H9 (cell line): ENCODE results near the gene OVOL3. TPM values are rescaled to one million over a fixed set of nuclear protein-coding genes. Genes with fewer than 3 reads are reported as not detected.

Source experiments
- DNase-seq: peaks from one replicate; pipeline ENCODE4 v3.0.0-alpha.2; 2017
- H2AFZ ChIP-seq: one replicate; pipeline ENCODE4 v1.6.1; 2013; ENCODE audit warnings: mild to moderate bottlenecking, low read length, control low read depth, moderate library complexity
- H2AK5ac ChIP-seq: 2 replicates; pipeline ENCODE4 v1.6.1; 2013; ENCODE audit warnings: low read length, control low read depth, mixed read lengths; ENCODE audit not compliant: insufficient read length
- H2BK120ac ChIP-seq: one replicate; pipeline ENCODE4 v1.6.1; 2013; ENCODE audit warnings: low read depth, mild to moderate bottlenecking, low read length, control low read depth, inconsistent platforms; ENCODE audit not compliant: poor library complexity, severe bottlenecking
- H2BK12ac ChIP-seq: 2 replicates; pipeline ENCODE4 v1.6.1; 2013; ENCODE audit warnings: low read length, control low read depth, mixed read lengths, low read depth; ENCODE audit not compliant: insufficient read length
- H2BK15ac ChIP-seq: 2 replicates; pipeline ENCODE4 v1.6.1; 2013; ENCODE audit warnings: low read depth, low read length, control low read depth
- H2BK20ac ChIP-seq: one replicate; pipeline ENCODE4 v1.6.1; 2013; ENCODE audit warnings: low read depth, mild to moderate bottlenecking, low read length, control low read depth, inconsistent platforms; ENCODE audit not compliant: poor library complexity, severe bottlenecking
- H2BK5ac ChIP-seq: 2 replicates; pipeline ENCODE4 v1.6.1; 2013; ENCODE audit warnings: low read length, control low read depth, mixed read lengths; ENCODE audit not compliant: insufficient read length
- H3K14ac ChIP-seq: 2 replicates; pipeline ENCODE4 v1.6.1; 2013; ENCODE audit warnings: low read length, control low read depth; ENCODE audit not compliant: insufficient read depth
- H3K18ac ChIP-seq: 2 replicates; pipeline ENCODE4 v1.6.1; 2013; ENCODE audit warnings: low read depth, mild to moderate bottlenecking, mixed read lengths, low read length, control low read depth; ENCODE audit not compliant: insufficient read length
- H3K23ac ChIP-seq: 2 replicates; pipeline ENCODE4 v1.6.1; 2013; ENCODE audit warnings: low read length, control low read depth, mixed read lengths, low read depth; ENCODE audit not compliant: insufficient read length
- H3K23me2 ChIP-seq: 2 replicates; pipeline ENCODE4 v1.6.1; 2013; ENCODE audit warnings: low read depth, mild to moderate bottlenecking, mixed read lengths, low read length, control low read depth; ENCODE audit not compliant: insufficient read length, poor library complexity, severe bottlenecking
- H3K27ac ChIP-seq: 2 replicates; pipeline ENCODE4 v1.5.1; 2013; ENCODE audit warnings: low read length, control low read depth, mixed read lengths, low read depth; ENCODE audit not compliant: insufficient read length
- H3K27me3 ChIP-seq: 2 replicates; pipeline ENCODE4 v1.6.1; 2013; ENCODE audit warnings: low read length, control low read depth, inconsistent platforms; ENCODE audit not compliant: insufficient read depth
- H3K4ac ChIP-seq: 2 replicates; pipeline ENCODE4 v1.6.1; 2013; ENCODE audit warnings: low read depth, mild to moderate bottlenecking, control low read depth, inconsistent platforms, low read length, moderate library complexity
- H3K4me1 ChIP-seq: 2 replicates; pipeline ENCODE4 v1.6.1; 2013; ENCODE audit warnings: low read length, control low read depth, inconsistent platforms; ENCODE audit not compliant: insufficient read depth
- H3K4me2 ChIP-seq: 2 replicates; pipeline ENCODE4 v1.6.1; 2013; ENCODE audit warnings: low read length, control low read depth, mixed read lengths; ENCODE audit not compliant: insufficient read length, insufficient read depth
- H3K56ac ChIP-seq: 2 replicates; pipeline ENCODE4 v1.6.1; 2013; ENCODE audit warnings: low read depth, mild to moderate bottlenecking, mixed read lengths, low read length, control low read depth; ENCODE audit not compliant: insufficient read length
- H3K79me1 ChIP-seq: 2 replicates; pipeline ENCODE4 v1.6.1; 2013; ENCODE audit warnings: low read depth, mild to moderate bottlenecking, moderate library complexity, low read length, control low read depth, inconsistent platforms; ENCODE audit not compliant: insufficient read depth, poor library complexity, severe bottlenecking
- H3K79me2 ChIP-seq: 2 replicates; pipeline ENCODE4 v1.6.1; 2013; ENCODE audit warnings: low read length, control low read depth, inconsistent platforms; ENCODE audit not compliant: insufficient read depth
- H3K9ac ChIP-seq: 2 replicates; pipeline ENCODE4 v1.6.1; 2013; ENCODE audit warnings: low read length, control low read depth, mixed read lengths; ENCODE audit not compliant: insufficient read length; ENCODE audit errors: extremely low read depth
- H3K9me3 ChIP-seq: one replicate; pipeline ENCODE4 v1.6.1; 2013; ENCODE audit warnings: low read depth, low read length, inconsistent platforms; ENCODE audit not compliant: control insufficient read depth
- H3T11ph ChIP-seq: one replicate; pipeline ENCODE4 v1.6.1; 2013; ENCODE audit warnings: mild to moderate bottlenecking, low read length, control low read depth, inconsistent platforms
- H4K20me1 ChIP-seq: one replicate; pipeline ENCODE4 v1.6.1; 2013; ENCODE audit not compliant: control insufficient read depth, insufficient read length, insufficient read depth
- H4K5ac ChIP-seq: 2 replicates; pipeline ENCODE4 v1.6.1; 2013; ENCODE audit warnings: low read depth, mild to moderate bottlenecking, mixed read lengths, low read length, control low read depth; ENCODE audit not compliant: insufficient read length
- H4K8ac ChIP-seq: replicated peaks from 2 replicates; pipeline ENCODE4 v1.6.1; 2013; ENCODE audit warnings: low read length, control low read depth, mixed read lengths, low read depth; ENCODE audit not compliant: insufficient read length
- H4K91ac ChIP-seq: 2 replicates; pipeline ENCODE4 v1.6.1; 2013; ENCODE audit warnings: low read depth, mild to moderate bottlenecking, moderate library complexity, mixed read lengths, low read length, control low read depth; ENCODE audit not compliant: insufficient read length
- H3K27ac Mint-ChIP-seq, 3 experiments: 2 replicates in 2 of 3; 3 replicates in 1 of 3; pipeline ENCODE4 v1.8.0; 2020 to 2021; ENCODE audit warnings: mixed read lengths in 3 of 3, mild to moderate bottlenecking in 1 of 3, moderate library complexity in 1 of 3
- H3K27me3 Mint-ChIP-seq: 2 replicates; pipeline ENCODE4 v1.8.0; 2021; ENCODE audit warnings: low read depth, mild to moderate bottlenecking, moderate library complexity, mixed read lengths
- H3K36me3 Mint-ChIP-seq, 3 experiments: 2 replicates in 2 of 3; 3 replicates in 1 of 3; pipeline ENCODE4 v1.8.0; 2020 to 2021; ENCODE audit warnings: low read depth in 3 of 3, mixed read lengths in 3 of 3; ENCODE audit not compliant: insufficient read depth in 1 of 3
- H3K4me1 Mint-ChIP-seq, 2 experiments: 2 replicates each; pipeline ENCODE4 v1.8.0; 2020; ENCODE audit warnings: mixed read lengths in 2 of 2
- H3K4me3 Mint-ChIP-seq, 2 experiments: 2 replicates in 1 of 2; 3 replicates in 1 of 2; pipeline ENCODE4 v1.8.0; 2020 to 2021; ENCODE audit warnings: mild to moderate bottlenecking in 2 of 2, mixed read lengths in 2 of 2, moderate library complexity in 1 of 2
- H3K9me3 Mint-ChIP-seq, 2 experiments: 2 replicates in 1 of 2; 3 replicates in 1 of 2; pipeline ENCODE4 v1.8.0; 2020; ENCODE audit warnings: mild to moderate bottlenecking in 2 of 2, mixed read lengths in 2 of 2, moderate library complexity in 1 of 2
- CTCF ChIP-seq: fragments of 200-600 bp; sonication (generic); conservative IDR thresholded peaks from 3 replicates; pipeline ENCODE4 v1.8.0; 2021; ENCODE audit warnings: antibody characterized with exemption, mild to moderate bottlenecking
- WGBS: extraction: QIAGEN DNeasy Blood & Tissue Kit; methylation state at CpG from one replicate; pipeline ENCODE4 v1.1.7; 2013; ENCODE audit warnings: missing lambda C conversion rate, low lambda C conversion rate, mixed read lengths; ENCODE audit not compliant: insufficient read length; ENCODE audit errors: extremely low coverage; 5-methylcytosine and 5-hydroxymethylcytosine counted together
- total RNA-seq: library from RNA; stranded (reverse); gene quantifications from 2 replicates; pipeline ENCODE4 v1.2.1, GENCODE V29; 2021

OVOL3 gene
- total RNA-seq, 1 experiment from 2014 or later: not detected

- TF ChIP-seq CTCF: no peak
- Histone ChIP-seq H2BK12ac (no peak overlapping the region), H3K56ac (no peak overlapping the region), H3K27me3 (no peaks in the 10 kb centered on the region), H2BK120ac (no peak overlapping the region), H3K27ac (no peak overlapping the region), H3K79me2 (no peaks in the 10 kb centered on the region), H2BK5ac (no peak overlapping the region), H3K4ac (no peak overlapping the region), H3K79me1 (no peaks in the 10 kb centered on the region), H3K18ac (no peak overlapping the region), H2AFZ (no peak overlapping the region), H2BK15ac (no peak overlapping the region), H4K20me1 (no peaks in the 10 kb centered on the region), H3K23me2 (no peaks in the 10 kb centered on the region), H3K14ac (no peak overlapping the region), H4K91ac (no peak overlapping the region), H4K8ac (no peak overlapping the region), H2AK5ac (no peak overlapping the region), H3K9me3 (no peaks in the 10 kb centered on the region), H2BK20ac (no peak overlapping the region), H3K9ac (no peak overlapping the region), H4K5ac (no peak overlapping the region), H3K4me1 (no peaks in the 10 kb centered on the region), H3T11ph (no peak overlapping the region), H3K23ac (no peak overlapping the region), H3K4me2 (no peak overlapping the region)
- WGBS: no CpG with 5 or more reads among the region's 10 CpGs
- Mint-ChIP-seq H3K27ac (no peak overlapping the region; a peak in 1 of 7 replicates), H3K27me3 (no peaks in the 10 kb centered on the region), H3K4me3 (no peak overlapping the region), H3K36me3 (peaks cover 28 to 53% (median 45%) of the 10 kb centered on the region in 3 experiments; a peak in 6 of 7 replicates), H3K4me1 (peaks cover 30% of the 10 kb centered on the region in 2 experiments), H3K9me3 (no peaks in the 10 kb centered on the region; a peak in 1 of 5 replicates)
- DNase-seq: no peak
Measured at GRCh38 chr19:36153126-36153525, 42.2 kb downstream of the OVOL3 start.
